Large intestine (tissue), 3 donors: ENCODE measurements around the gene ARHGEF25. TPM values are rescaled to one million over a fixed set of nuclear protein-coding genes. Genes with fewer than 3 reads are reported as not detected.

Experiments
- DNase-seq, 2 donors: peaks; one replicate each; pipeline versions ENCODE4 v3.0.0 to v3.0.0-alpha.2; 2013
- H3K27ac ChIP-seq: one replicate; pipeline ENCODE4 v1.5.1; 2013; ENCODE audit warnings: low read length
- H3K27me3 ChIP-seq: 2 replicates; pipeline ENCODE4 v1.6.1; 2013; ENCODE audit warnings: low read length; ENCODE audit not compliant: control insufficient read depth, insufficient read depth
- H3K36me3 ChIP-seq: 2 replicates; pipeline ENCODE4 v1.6.1; 2013; ENCODE audit warnings: low read length; ENCODE audit not compliant: control insufficient read depth, insufficient read depth
- H3K4me1 ChIP-seq: one replicate; pipeline ENCODE4 v1.6.1; 2013; ENCODE audit warnings: low read length; ENCODE audit not compliant: control insufficient read depth, insufficient read depth
- H3K4me3 ChIP-seq: one replicate; pipeline ENCODE4 v1.5.1; 2013; ENCODE audit warnings: low read length
- H3K9me3 ChIP-seq: one replicate; pipeline ENCODE4 v1.6.1; 2013; ENCODE audit warnings: mild to moderate bottlenecking, low read depth, low read length, moderate library complexity; ENCODE audit not compliant: control insufficient read depth
- WGBS: methylation state at CpG from one replicate; pipeline ENCODE4 v1.1.5; 2013; ENCODE audit warnings: low lambda C conversion rate; ENCODE audit not compliant: insufficient coverage; 5-methylcytosine and 5-hydroxymethylcytosine counted together
- polyA plus RNA-seq: library from polyadenylated mRNA; unstranded; fragments of 120-200 nt; gene quantifications from one replicate; pipeline ENCODE4 v1.2.1, GENCODE V29; 2013

The ARHGEF25 gene
- polyA plus RNA-seq, 1 donor, result 17.8 TPM

GRCh38 chr12:57623385-57623784, 12.2 kb downstream of the ARHGEF25 start:
- Histone ChIP-seq H3K36me3 (no peaks in the 10 kb centered on the region), H3K4me3 (no peak overlapping the region), H3K4me1 (peaks cover 24% of the 10 kb centered on the region), H3K27ac (no peak overlapping the region), H3K9me3 (peaks cover 18% of the 10 kb centered on the region), H3K27me3 (peaks cover 99% of the 10 kb centered on the region)
- no peak for DNase-seq
- WGBS, result 88% methylated on average over 1 of the region's 2 CpGs

- peaks cover 24% of the 10 kb centered on the region for H3K4me1 ChIP-seq
- H3K9me3 ChIP-seq, result peaks cover 18% of the 10 kb centered on the region
- peaks cover 99% of the 10 kb centered on the region for H3K27me3 ChIP-seq
- DNase-seq, result no peak
- H3K4me3 ChIP-seq, result no peak overlapping the region
- no CpG with 5 or more reads among the region's 5 CpGs for WGBS
- no peak overlapping the region for H3K27ac ChIP-seq
- H3K36me3 ChIP-seq, result no peaks in the 10 kb centered on the region
Measured at GRCh38 chr12:57623811-57624390, 12.7 kb downstream of the ARHGEF25 start.

GRCh38 chr12:57624441-57625220, 13.4 kb downstream of the ARHGEF25 start:
- Histone ChIP-seq H3K27ac (no peak overlapping the region), H3K36me3 (no peaks in the 10 kb centered on the region), H3K9me3 (peaks cover 18% of the 10 kb centered on the region), H3K4me1 (peaks cover 21% of the 10 kb centered on the region), H3K4me3 (no peak overlapping the region), H3K27me3 (peaks cover 97% of the 10 kb centered on the region)
- WGBS, result no CpG with 5 or more reads among the region's 8 CpGs
- DNase-seq, result no peak

GRCh38 chr12:57625261-57626032, 14.2 kb downstream of the ARHGEF25 start:
- no CpG with 5 or more reads among the region's 12 CpGs for WGBS
- no peak for DNase-seq
- Histone ChIP-seq H3K9me3 (peaks cover 18% of the 10 kb centered on the region), H3K4me1 (peaks cover 19% of the 10 kb centered on the region), H3K27ac (no peak overlapping the region), H3K27me3 (peaks cover 97% of the 10 kb centered on the region), H3K36me3 (no peaks in the 10 kb centered on the region), H3K4me3 (no peak overlapping the region)

GRCh38 chr12:57626111-57626920, 15.1 kb downstream of the ARHGEF25 start:
- WGBS, result no CpG with 5 or more reads among the region's 13 CpGs
- Histone ChIP-seq H3K9me3 (peaks cover 12% of the 10 kb centered on the region), H3K27ac (no peak overlapping the region), H3K4me3 (no peak overlapping the region), H3K27me3 (peaks cover 97% of the 10 kb centered on the region), H3K4me1 (peaks cover 13% of the 10 kb centered on the region), H3K36me3 (no peaks in the 10 kb centered on the region)
- DNase-seq, result no peak

GRCh38 chr12:57626921-57627445, 15.7 kb downstream of the ARHGEF25 start:
- WGBS, result no CpG with 5 or more reads among the region's 9 CpGs

GRCh38 chr12:57627501-57628279, 16.5 kb downstream of the ARHGEF25 start:
- H3K27ac ChIP-seq, result no peak overlapping the region
- H3K4me1 ChIP-seq, result peaks cover 14% of the 10 kb centered on the region
- no peak overlapping the region for H3K4me3 ChIP-seq
- DNase-seq, result peak in 1 of 2 donors; percentile 37
- peaks cover 97% of the 10 kb centered on the region for H3K27me3 ChIP-seq
- H3K9me3 ChIP-seq, result peaks cover 16% of the 10 kb centered on the region
- no peaks in the 10 kb centered on the region for H3K36me3 ChIP-seq
- no CpG with 5 or more reads among the region's 67 CpGs for WGBS

More at GRCh38 chr12:57626921-57627445, 15.7 kb downstream of the ARHGEF25 start:
- no peak for DNase-seq
- Histone ChIP-seq H3K27me3 (peaks cover 97% of the 10 kb centered on the region), H3K9me3 (peaks cover 11% of the 10 kb centered on the region), H3K27ac (no peak overlapping the region), H3K4me1 (peaks cover 9% of the 10 kb centered on the region), H3K36me3 (no peaks in the 10 kb centered on the region), H3K4me3 (no peak overlapping the region)

GRCh38 chr12:57628280-57629191, 17.3 kb downstream of the ARHGEF25 start:
- H3K27me3 ChIP-seq, result peaks cover 98% of the 10 kb centered on the region
- no peak for DNase-seq
- WGBS, result 0% methylated on average over 1 of the region's 29 CpGs
- H3K4me1 ChIP-seq, result peaks cover 16% of the 10 kb centered on the region
- no peak overlapping the region for H3K4me3 ChIP-seq
- H3K9me3 ChIP-seq, result peaks cover 18% of the 10 kb centered on the region
- H3K36me3 ChIP-seq, result no peaks in the 10 kb centered on the region
- no peak overlapping the region for H3K27ac ChIP-seq
